Mesenchymal stem cell (in vitro differentiated cells and primary cell): ENCODE measurements around the gene TMEM184B.
A peak's percentile ranks its signal among the peaks of the same experiment; 100 is the strongest.

Experiments used
- DNase-seq: peaks from one replicate; pipeline ENCODE4 v3.0.0-alpha.2; 2013
- H2AFZ ChIP-seq: one replicate; pipeline ENCODE4 v1.6.1; 2013; ENCODE audit warnings: low read depth, mild to moderate bottlenecking, control low read depth, inconsistent platforms, low read length, moderate library complexity
- H2AK5ac ChIP-seq: 2 replicates; pipeline ENCODE4 v1.6.1; 2013; ENCODE audit warnings: low read length, moderate library complexity, mild to moderate bottlenecking, inconsistent platforms; ENCODE audit not compliant: severe bottlenecking
- H2BK120ac ChIP-seq: one replicate; pipeline ENCODE4 v1.6.1; 2013; ENCODE audit warnings: low read depth, mild to moderate bottlenecking, inconsistent platforms, low read length, moderate library complexity
- H2BK12ac ChIP-seq, 2 experiments: one replicate each; pipeline ENCODE4 v1.6.1; 2013; ENCODE audit warnings: inconsistent platforms in 2 of 2, low read length in 2 of 2, mild to moderate bottlenecking in 2 of 2, moderate library complexity in 2 of 2, control low read depth in 1 of 2
- H2BK15ac ChIP-seq: one replicate; pipeline ENCODE4 v1.6.1; 2013; ENCODE audit warnings: mild to moderate bottlenecking, low read depth, inconsistent platforms; ENCODE audit not compliant: poor library complexity, severe bottlenecking
- H2BK5ac ChIP-seq: 2 replicates; pipeline ENCODE4 v1.6.1; 2013; ENCODE audit warnings: low read depth, mild to moderate bottlenecking, low read length, control low read depth, inconsistent platforms; ENCODE audit not compliant: poor library complexity, severe bottlenecking
- H3K14ac ChIP-seq, 2 experiments: one replicate each; pipeline ENCODE4 v1.6.1; 2013; ENCODE audit warnings: inconsistent platforms in 2 of 2, low read length in 2 of 2, control low read depth in 1 of 2, mild to moderate bottlenecking in 1 of 2, moderate library complexity in 1 of 2
- H3K18ac ChIP-seq, 2 experiments: one replicate each; pipeline ENCODE4 v1.6.1; 2013; ENCODE audit warnings: inconsistent platforms in 2 of 2, low read length in 2 of 2, control low read depth in 1 of 2, low read depth in 1 of 2, mild to moderate bottlenecking in 1 of 2
- H3K23ac ChIP-seq, 2 experiments: one replicate each; pipeline ENCODE4 v1.6.1; 2013; ENCODE audit warnings: inconsistent platforms in 2 of 2, low read length in 2 of 2, mild to moderate bottlenecking in 2 of 2, moderate library complexity in 2 of 2, control low read depth in 1 of 2
- H3K27ac ChIP-seq: 2 replicates; pipeline ENCODE4 v1.5.1; 2013; ENCODE audit warnings: mild to moderate bottlenecking, moderate library complexity, low read length, control low read depth, inconsistent platforms; ENCODE audit not compliant: poor library complexity, severe bottlenecking
- H3K27me3 ChIP-seq, 2 experiments: 2 replicates each; pipeline versions ENCODE4 v1.6.1 to v1.7.0; 2013; ENCODE audit warnings: low read length in 2 of 2, mild to moderate bottlenecking in 2 of 2, moderate library complexity in 2 of 2, control low read depth in 1 of 2, inconsistent platforms in 1 of 2; ENCODE audit not compliant: control insufficient read depth in 1 of 2, insufficient read depth in 1 of 2
- H3K36me3 ChIP-seq, 2 experiments: 2 replicates each; pipeline versions ENCODE4 v1.6.1 to v1.7.0; 2013; ENCODE audit warnings: low read length in 2 of 2, control low read depth in 1 of 2, inconsistent platforms in 1 of 2, low read depth in 1 of 2, mild to moderate bottlenecking in 1 of 2; ENCODE audit not compliant: insufficient read depth in 2 of 2, control insufficient read depth in 1 of 2
- H3K4ac ChIP-seq, 2 experiments: one replicate each; pipeline ENCODE4 v1.6.1; 2013; ENCODE audit warnings: inconsistent platforms in 2 of 2, low read length in 2 of 2, mild to moderate bottlenecking in 2 of 2, moderate library complexity in 2 of 2, control low read depth in 1 of 2, low read depth in 1 of 2
- H3K4me1 ChIP-seq: 2 replicates; pipeline ENCODE4 v1.6.1; 2013; ENCODE audit warnings: low read depth, low read length, control low read depth; ENCODE audit not compliant: control insufficient read depth, insufficient read depth
- H3K4me2 ChIP-seq: 2 replicates; pipeline ENCODE4 v1.6.1; 2013; ENCODE audit warnings: low read length, mild to moderate bottlenecking, inconsistent platforms; ENCODE audit not compliant: poor library complexity, severe bottlenecking
- H3K4me3 ChIP-seq, 2 experiments: 2 replicates each; pipeline versions ENCODE4 v1.5.1 to v1.7.0; 2013; ENCODE audit warnings: low read length in 2 of 2, mild to moderate bottlenecking in 2 of 2, control low read depth in 1 of 2, low read depth in 1 of 2; ENCODE audit not compliant: insufficient read depth in 1 of 2
- H3K79me1 ChIP-seq: replicated peaks from 2 replicates; pipeline ENCODE4 v1.6.1; 2013; ENCODE audit warnings: mild to moderate bottlenecking, control low read depth, low read length, inconsistent platforms; ENCODE audit not compliant: poor library complexity, severe bottlenecking
- H3K9ac ChIP-seq: 2 replicates; pipeline ENCODE4 v1.7.0; 2013; ENCODE audit warnings: mild to moderate bottlenecking, low read length, moderate library complexity
- H3K9me3 ChIP-seq: 2 replicates; pipeline ENCODE4 v1.7.0; 2013; ENCODE audit warnings: mild to moderate bottlenecking, low read length; ENCODE audit not compliant: control insufficient read depth
- H4K8ac ChIP-seq: one replicate; pipeline ENCODE4 v1.6.1; 2013; ENCODE audit warnings: inconsistent platforms, mild to moderate bottlenecking, low read length, moderate library complexity
- H4K91ac ChIP-seq: one replicate; pipeline ENCODE4 v1.6.1; 2013; ENCODE audit warnings: mild to moderate bottlenecking, low read length, inconsistent platforms
- WGBS: methylation state at CpG from one replicate; pipeline ENCODE4 v1.1.7; 2013; ENCODE audit warnings: mixed read lengths; 5-methylcytosine and 5-hydroxymethylcytosine counted together

Gene TMEM184B

DNA sequence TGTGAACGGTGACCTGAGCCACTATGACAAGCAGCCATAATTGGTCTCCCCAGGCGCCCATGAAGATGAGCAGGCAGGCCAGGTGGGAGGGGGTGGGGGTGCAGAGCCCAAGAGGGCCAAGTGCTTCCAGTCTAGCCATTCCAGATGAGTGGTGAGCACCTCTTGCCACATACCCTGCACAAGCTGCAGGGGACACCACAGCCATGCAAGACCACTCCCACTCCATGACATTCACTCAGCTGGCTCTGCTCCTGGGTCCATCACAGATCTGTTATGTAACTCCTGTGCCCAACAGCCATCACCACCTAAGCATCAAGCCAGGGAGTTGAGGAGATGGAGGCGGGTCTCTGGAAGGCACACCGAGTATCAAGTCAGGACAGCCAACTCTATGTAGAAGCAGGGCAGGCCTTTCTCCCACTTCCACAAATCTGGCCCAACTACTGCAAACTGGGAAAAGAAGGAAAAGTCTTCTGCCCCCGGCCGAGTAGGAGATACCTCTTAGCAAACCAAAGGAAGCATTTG, 8.4 kb downstream of the TMEM184B start:
- peak overlapping the region; percentile 51 for H4K8ac ChIP-seq
- H2BK15ac ChIP-seq: no peak overlapping the region
- no peak overlapping the region for H2BK5ac ChIP-seq
- DNase-seq: no peak
- no peak overlapping the region for H2AFZ ChIP-seq
- no peaks in the 10 kb centered on the region for H3K27me3 ChIP-seq
- H4K91ac ChIP-seq: no peak overlapping the region
- H3K36me3 ChIP-seq: peaks cover 17 to 49% of the 10 kb centered on the region in 2 experiments
- H3K23ac ChIP-seq: no peak overlapping the region
- peaks cover 20% of the 10 kb centered on the region for H3K4me1 ChIP-seq
- H3K79me1 ChIP-seq: peaks cover 8% of the 10 kb centered on the region
- no peak overlapping the region for H3K4me3 ChIP-seq
- H3K4me2 ChIP-seq: no peak overlapping the region
- H2BK120ac ChIP-seq: no peak overlapping the region
- H3K27ac ChIP-seq: no peak overlapping the region
- H3K14ac ChIP-seq: no peak overlapping the region
- H3K9ac ChIP-seq: no peak overlapping the region
- H3K18ac ChIP-seq: no peak overlapping the region
- no peak overlapping the region for H2BK12ac ChIP-seq
- no peak overlapping the region for H3K4ac ChIP-seq
- no peaks in the 10 kb centered on the region for H3K9me3 ChIP-seq
- whole genome bisulfite sequencing: 92% methylated on average over 6 of the region's 6 CpGs
- H2AK5ac ChIP-seq: no peak overlapping the region

- Histone ChIP-seq H3K9ac (no peak overlapping the region), H3K4me3 (no peak overlapping the region), H4K91ac (no peak overlapping the region), H3K27ac (no peak overlapping the region), H2AK5ac (no peak overlapping the region), H3K27me3 (no peaks in the 10 kb centered on the region), H3K79me1 (peaks cover 18% of the 10 kb centered on the region), H3K14ac (no peak overlapping the region), H3K9me3 (no peaks in the 10 kb centered on the region), H2BK120ac (no peak overlapping the region), H2BK15ac (no peak overlapping the region), H2BK5ac (no peak overlapping the region), H3K23ac (no peak overlapping the region), H3K18ac (no peak overlapping the region), H3K4ac (peak overlapping the region in 1 of 2 experiments; percentile 15), H3K36me3 (peaks cover 17 to 42% of the 10 kb centered on the region in 2 experiments), H2AFZ (no peak overlapping the region), H3K4me2 (no peak overlapping the region), H2BK12ac (no peak overlapping the region), H3K4me1 (peaks cover 20% of the 10 kb centered on the region), H4K8ac (no peak overlapping the region)
- 84% methylated on average over 20 of the region's 20 CpGs for WGBS
- no peak for DNase-seq
Observed at GRCh38 chr22:38262051-38262795, 10.6 kb downstream of the TMEM184B start.

DNA sequence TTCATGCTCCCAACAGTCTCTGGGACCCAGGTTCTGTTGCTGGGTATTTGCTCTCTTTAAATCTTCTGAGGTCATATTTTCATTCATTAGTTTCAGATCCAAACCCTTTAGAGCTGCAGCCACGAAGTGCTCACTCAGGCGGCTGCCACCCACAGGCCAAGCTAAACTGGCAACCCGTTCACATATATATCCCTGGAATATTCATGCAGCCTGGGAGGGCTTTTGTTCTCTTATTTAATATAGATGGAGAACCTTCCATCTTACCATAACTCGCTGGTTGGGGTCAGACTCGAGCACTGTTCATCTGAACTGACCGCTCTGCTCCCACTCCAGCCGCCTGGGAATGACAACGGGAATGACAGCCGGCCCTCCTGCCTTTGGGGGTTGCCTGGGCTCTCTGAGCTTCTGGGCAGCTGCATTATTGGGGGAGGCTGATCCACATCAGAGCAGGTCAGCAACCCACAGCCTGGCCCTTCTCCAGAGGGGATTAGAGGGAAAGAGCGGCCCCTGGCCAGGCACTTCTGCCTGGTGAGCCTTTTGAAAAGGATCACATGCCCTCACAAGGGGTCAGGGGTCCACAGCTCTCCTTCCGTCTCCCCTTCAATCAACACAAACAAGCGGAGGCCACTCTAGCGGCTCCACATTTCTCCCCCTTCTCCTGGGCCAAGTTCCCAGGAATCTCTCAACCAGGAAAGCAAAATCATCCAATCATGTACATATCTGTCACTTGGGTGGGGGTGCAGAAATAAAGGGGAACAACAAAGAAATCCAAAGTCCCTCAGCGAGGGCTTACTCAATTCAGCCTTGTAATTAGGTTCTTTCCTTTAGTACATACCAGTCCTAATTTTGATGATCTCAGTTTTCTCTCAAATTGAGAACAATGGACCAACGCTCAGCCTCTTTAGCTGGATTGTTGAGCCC, 11.8 kb downstream of the TMEM184B start:
- Histone ChIP-seq H3K27ac (no peak overlapping the region), H3K23ac (peak overlapping the region in 1 of 2 experiments; percentile 27), H2BK12ac (no peak overlapping the region), H2AK5ac (no peak overlapping the region), H3K27me3 (no peaks in the 10 kb centered on the region), H2BK15ac (no peak overlapping the region), H3K14ac (no peak overlapping the region), H3K9me3 (no peaks in the 10 kb centered on the region), H3K9ac (peak overlapping the region; percentile 80), H3K4me3 (peak overlapping the region in 1 of 2 experiments; percentile 67), H2BK120ac (no peak overlapping the region), H3K79me1 (peaks cover 18% of the 10 kb centered on the region), H3K18ac (no peak overlapping the region), H3K4ac (no peak overlapping the region), H3K36me3 (peaks cover 15 to 40% of the 10 kb centered on the region in 2 experiments), H3K4me2 (no peak overlapping the region), H3K4me1 (peaks cover 17% of the 10 kb centered on the region), H4K91ac (no peak overlapping the region), H2AFZ (no peak overlapping the region), H2BK5ac (no peak overlapping the region), H4K8ac (peak overlapping the region; percentile 59)
- no peak for DNase-seq
- 65% methylated on average over 14 of the region's 15 CpGs for WGBS

GRCh38 chr22:38259370-38259769, 13.4 kb downstream of the TMEM184B start:
- H2BK5ac ChIP-seq: no peak overlapping the region
- no peak overlapping the region for H4K8ac ChIP-seq
- H3K36me3 ChIP-seq: peaks cover 12 to 27% of the 10 kb centered on the region in 2 experiments
- H3K4me2 ChIP-seq: no peak overlapping the region
- no peak overlapping the region for H3K4me3 ChIP-seq
- no peak overlapping the region for H2AFZ ChIP-seq
- H3K9me3 ChIP-seq: no peaks in the 10 kb centered on the region
- no peak overlapping the region for H3K18ac ChIP-seq
- H2BK15ac ChIP-seq: no peak overlapping the region
- no peak overlapping the region for H3K23ac ChIP-seq
- H3K4me1 ChIP-seq: peaks cover 11% of the 10 kb centered on the region
- no peaks in the 10 kb centered on the region for H3K27me3 ChIP-seq
- no peak overlapping the region for H2AK5ac ChIP-seq
- H3K14ac ChIP-seq: no peak overlapping the region
- no peak overlapping the region for H3K27ac ChIP-seq
- no peak for DNase-seq
- H4K91ac ChIP-seq: no peak overlapping the region
- H3K79me1 ChIP-seq: peaks cover 15% of the 10 kb centered on the region
- H2BK12ac ChIP-seq: no peak overlapping the region
- H3K9ac ChIP-seq: no peak overlapping the region
- no peak overlapping the region for H3K4ac ChIP-seq
- H2BK120ac ChIP-seq: no peak overlapping the region
- 95% methylated on average over 8 of the region's 8 CpGs for WGBS
